GM12878 (cell line): ENCODE data around the gene DICER1. TPM values are rescaled to one million over a fixed set of nuclear protein-coding genes. Genes with fewer than 3 reads are reported as not detected.
A peak's percentile ranks its signal among the peaks of the same experiment; 100 is the strongest.

Source experiments
- ATAC-seq: fragments of 200-7000 bp; cut with Tn5 transposase; 3 replicates; pipeline ENCODE4 v1.9.1; 2020; ENCODE audit warnings: mild to moderate bottlenecking, moderate library complexity
- BruUV-seq: library from RNA; stranded (reverse); fragments of 400-500 nt; replicated peaks from 2 replicates; lab custom pipeline; 2021; lab: Mats Ljungman, UMichigan
- CTCF ChIA-PET: fragments of 300-600 bp; sonication (Branson Sonifier 250); formaldehyde crosslinking; extraction: SDS; loops from one replicate; lab custom pipeline; 2021; ENCODE audit warnings: inconsistent platforms; lab: Yijun Ruan, JAX
- POLR2A ChIA-PET: fragments of 350-600 bp; formaldehyde crosslinking; extraction: SDS; loops from one replicate; lab custom pipeline; 2021; ENCODE audit warnings: inconsistent platforms; lab: Charles Lee
- RAD21 ChIA-PET: fragments of 300-600 bp; sonication (Branson Sonifier 250); formaldehyde crosslinking; loops from one replicate; lab custom pipeline; 2023; ENCODE audit warnings: antibody characterized with exemption; ENCODE audit not compliant: unreplicated experiment; lab: Charles Lee
- SMC1A ChIA-PET: fragments of 300-600 bp; sonication (Branson Sonifier 250); formaldehyde crosslinking; loops from one replicate; lab custom pipeline; 2023; ENCODE audit not compliant: unreplicated experiment, uncharacterized antibody; lab: Charles Lee
- DNase-seq: peaks from one replicate; pipeline ENCODE4 v3.0.0-alpha.2; 2011; ENCODE audit warnings: low read depth, low spot score
- FAIRE-seq: peaks from 3 replicates; lab custom pipeline; 2011; peaks lifted over from hg19 to GRCh38; lab: Jason Lieb, UNC
- H2AFZ ChIP-seq: 2 replicates; pipeline ENCODE4 v1.6.0; 2011; ENCODE audit warnings: low read depth, low read length, control low read depth; ENCODE audit not compliant: control insufficient read depth
- H3K27ac ChIP-seq: 2 replicates; pipeline ENCODE4 v1.5.1; 2011; ENCODE audit warnings: control low read depth; ENCODE audit not compliant: control insufficient read depth, insufficient read depth
- H3K27me3 ChIP-seq, 2 experiments: replicated peaks in 1 of 2; 2 replicates each; pipeline versions ENCODE4 v1.6.0 to v1.6.1; 2011; ENCODE audit warnings: low read length in 1 of 2; ENCODE audit not compliant: control insufficient read depth in 2 of 2, insufficient read depth in 2 of 2
- H3K36me3 ChIP-seq, 2 experiments: 2 replicates each; pipeline ENCODE4 v1.5.1; 2011; ENCODE audit warnings: low read length in 1 of 2; ENCODE audit not compliant: control insufficient read depth in 2 of 2, insufficient read depth in 2 of 2
- H3K4me1 ChIP-seq: 2 replicates; pipeline ENCODE4 v1.6.1; 2011; ENCODE audit warnings: mild to moderate bottlenecking, low read length, moderate library complexity, mixed read lengths; ENCODE audit not compliant: control insufficient read depth, insufficient read depth
- H3K4me2 ChIP-seq: 2 replicates; pipeline ENCODE4 v1.6.0; 2011; ENCODE audit warnings: control low read depth; ENCODE audit not compliant: control insufficient read depth, insufficient read depth
- H3K4me3 ChIP-seq: fragments of 200-600 bp; sonication (generic); 2 replicates; pipeline ENCODE4 v1.5.1; 2016
- H3K79me2 ChIP-seq: 2 replicates; pipeline ENCODE4 v1.6.0; 2011; ENCODE audit warnings: low read length; ENCODE audit not compliant: control insufficient read depth, insufficient read depth
- H3K9ac ChIP-seq: 2 replicates; pipeline ENCODE4 v1.8.0; 2011; ENCODE audit warnings: low read length, control low read depth, mixed read lengths; ENCODE audit not compliant: control insufficient read depth, insufficient read depth
- H3K9me3 ChIP-seq: replicated peaks from 3 replicates; pipeline ENCODE4 v1.5.1; 2011; ENCODE audit warnings: mild to moderate bottlenecking, low read length; ENCODE audit not compliant: control insufficient read depth, insufficient read depth
- H4K20me1 ChIP-seq: 2 replicates; pipeline ENCODE4 v1.6.0; 2011; ENCODE audit not compliant: control insufficient read depth, insufficient read depth
- BHLHE40 ChIP-seq, 2 experiments: fragments of 450-650 bp in 1 of 2; IDR thresholded peaks; 2 replicates each; pipeline ENCODE4 v1.6.1; 2011 to 2017; ENCODE audit warnings: low read depth in 2 of 2, borderline replicate concordance in 1 of 2, improper control_type of control experiment in 1 of 2, low read length in 1 of 2, mild to moderate bottlenecking in 1 of 2
- CBFB ChIP-seq: IDR thresholded peaks from 2 replicates; pipeline ENCODE4 v1.6.1; 2016; ENCODE audit warnings: antibody characterized with exemption, low read depth
- FOS ChIP-seq: IDR thresholded peaks from 3 replicates; pipeline ENCODE4 v1.6.1; 2011; ENCODE audit warnings: borderline replicate concordance; ENCODE audit not compliant: insufficient read length; ENCODE audit errors: extremely low read depth
- MTA2 ChIP-seq: fragments of 450-650 bp; IDR thresholded peaks from 2 replicates; pipeline ENCODE4 v1.6.1; 2016; ENCODE audit warnings: low read depth, mild to moderate bottlenecking, moderate library complexity
- MYC ChIP-seq: IDR thresholded peaks from 2 replicates; pipeline ENCODE4 v1.6.1; 2011; ENCODE audit warnings: mild to moderate bottlenecking, low read length, moderate library complexity, inconsistent platforms; ENCODE audit not compliant: insufficient read depth, insufficient replicate concordance, insufficient read length, severe bottlenecking
- RUNX3 ChIP-seq: IDR thresholded peaks from 2 replicates; pipeline ENCODE4 v1.6.1; 2012; ENCODE audit warnings: low read length, inconsistent platforms
- SMAD5 ChIP-seq: IDR thresholded peaks from 2 replicates; pipeline ENCODE4 v1.6.1; 2016; ENCODE audit warnings: antibody characterized with exemption, low read depth
- ZNF274 ChIP-seq: IDR thresholded peaks from one replicate; pipeline ENCODE4 v1.8.0; 2011; ENCODE audit not compliant: insufficient read length, insufficient read depth
- WGBS: methylation state at CpG from one replicate; pipeline ENCODE4 v1.1.6; 2016; ENCODE audit warnings: low lambda C conversion rate; ENCODE audit not compliant: insufficient replicate concordance, insufficient coverage; ENCODE audit errors: missing lambda C conversion rate; 5-methylcytosine and 5-hydroxymethylcytosine counted together
- in situ Hi-C: fragments of 300-500 bp; cut with MboI; formaldehyde crosslinking; loops from 9 replicates; pipeline ENCODE4 v1.14.3; 2018; ENCODE audit warnings: mixed read lengths
- intact Hi-C: fragments of 100-400 bp; cut with micrococcal nuclease; formaldehyde crosslinking; loops from one replicate; pipeline ENCODE4 v1.14.2; 2022; ENCODE audit not compliant: unreplicated experiment
- polyA plus RNA-seq, 11 experiments: library from polyadenylated mRNA; depleted of rRNA in 4 of 11; unstranded in 6 of 11; stranded (reverse) in 5 of 11; fragments of >200 nt; fragmentation: Nextera tagmentation in 4 of 11; fragmentation: Illumina TruSeq in 1 of 11; extraction: Ambion mirVana in 4 of 11; extraction: Trizol in 1 of 11; gene quantifications; 1 replicate in 1 of 11; 2 replicates in 10 of 11; pipeline versions ENCODE4 v1.2.1 to v1.2.3, GENCODE V29; 2011 to 2016; ENCODE audit warnings: inconsistent platforms in 2 of 11, missing spikeins in 2 of 11, low read depth in 1 of 11
- total RNA-seq, 4 experiments: library from RNA; depleted of rRNA in 3 of 4; stranded (reverse); fragments of >200 nt in 3 of 4; fragmentation: Illumina TruSeq in 1 of 4; extraction: Trizol in 1 of 4; gene quantifications; 2 replicates each; pipeline versions ENCODE4 v1.2.1 to v1.2.3, GENCODE V29; 2013 to 2021
- TF ChIP-seq, protein P1 (sequence below): fragments of 450-650 bp; formaldehyde crosslinking; IDR thresholded peaks from 2 replicates; pipeline ENCODE4 v1.4.0; 2020; ENCODE audit warnings: mild to moderate bottlenecking, moderate library complexity

Gene DICER1
- total and polyA plus RNA-seq, 10 of the 15 experiments (the other 5 are each of a cell fraction or from before 2014, with no cell fraction given): 6.8 to 70.8 (median 37.1) TPM

DNA sequence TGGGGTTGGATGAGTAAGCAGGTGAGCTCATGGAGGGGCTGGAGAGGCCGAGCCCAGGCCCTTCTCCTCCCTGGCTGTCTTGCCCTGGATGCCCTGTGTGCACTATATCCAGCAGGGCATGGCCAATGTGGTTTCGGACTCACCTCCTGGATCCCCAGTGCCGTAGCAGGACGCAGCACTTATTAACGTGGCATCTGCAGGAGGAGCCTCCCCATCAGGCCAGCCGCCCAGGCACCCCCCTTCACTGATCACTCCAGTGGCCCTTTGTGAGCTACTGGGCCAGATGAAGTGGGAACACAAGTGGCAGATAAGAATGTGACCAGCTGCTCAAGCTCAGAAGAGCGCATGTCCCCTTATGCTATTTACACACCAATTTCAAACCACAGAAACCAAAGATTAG, 43.1 kb upstream of the DICER1 start:
- TF ChIP-seq FOS: no peak
- TF ChIP-seq SMAD5: no peak
- TF ChIP-seq CBFB: no peak
- no peak for DNase-seq
- H2AFZ ChIP-seq: no peak overlapping the region
- no peaks in the 10 kb centered on the region for H3K79me2 ChIP-seq
- H3K9ac ChIP-seq: no peak overlapping the region
- peak; percentile 39 for ATAC-seq
- ChIA-PET POLR2A (interaction anchor here (0.6 to 1.0 kb wide), 2 partner anchors 40 to 43 kb away, joined by 3 read pairs; partner anchors contain the start of gene DICER1), SMC1A (interaction anchor here (4.5 kb wide), 1 partner anchor 16 kb away, joined by 15 read pairs; no protein-coding TSS in a partner anchor), CTCF (interaction anchor here (0.6 kb wide), 1 partner anchor 65 kb away, joined by 3 read pairs; no protein-coding TSS in a partner anchor), RAD21 (no interaction called here)
- no TSS peak for BruUV-seq
- no peaks in the 10 kb centered on the region for H3K4me1 ChIP-seq
- no peaks in the 10 kb centered on the region for H4K20me1 ChIP-seq
- H3K9me3 ChIP-seq: peaks cover 2% of the 10 kb centered on the region; the same call in 2 of the 3 replicates
- 32% methylated on average over 7 of the region's 7 CpGs for WGBS
- in situ Hi-C loops: no loop called here
- no peaks in the 10 kb centered on the region for H3K27me3 ChIP-seq
- intact Hi-C loops: no loop called here
- no peak for FAIRE-seq
- H3K4me2 ChIP-seq: no peak overlapping the region
- H3K4me3 ChIP-seq: no peak overlapping the region
- peaks cover 0 to 6% of the 10 kb centered on the region in 2 experiments; a peak in 2 of 4 replicates for H3K36me3 ChIP-seq
- H3K27ac ChIP-seq: no peak overlapping the region

DNA sequence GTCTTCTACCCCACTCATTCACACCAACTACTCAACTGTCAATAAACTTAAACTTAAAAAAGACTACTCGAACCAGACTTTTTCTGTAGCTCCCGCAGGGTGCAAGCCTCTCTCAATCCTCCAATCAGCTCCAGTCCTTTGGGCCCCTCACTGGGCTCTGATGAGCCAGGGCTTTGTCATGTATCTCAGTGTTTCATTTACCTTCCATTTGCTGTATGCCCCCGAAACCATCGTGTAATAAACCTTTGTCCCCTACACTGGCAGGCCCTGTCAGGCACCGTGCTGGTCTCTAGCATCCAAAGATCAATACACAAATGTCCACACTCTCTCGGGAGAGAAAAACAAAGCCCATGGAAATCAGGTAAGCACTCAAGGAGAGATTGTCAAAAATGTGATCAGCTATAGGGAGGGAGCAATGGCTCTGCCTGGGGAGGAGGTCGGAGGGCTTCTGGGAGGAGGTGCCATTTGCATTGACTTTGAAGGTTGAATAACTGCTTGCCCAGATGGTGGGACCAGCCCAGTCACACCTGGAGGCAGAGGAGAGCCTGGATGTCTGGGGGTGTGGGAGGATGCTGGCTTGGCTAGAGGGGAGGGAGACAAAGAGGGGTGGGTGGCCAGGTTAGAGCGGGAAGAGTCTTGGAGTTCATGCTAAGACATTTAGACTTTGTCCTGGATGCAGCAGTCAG, 42.1 kb upstream of the DICER1 start:
- BruUV-seq: no TSS peak
- Histone ChIP-seq H3K27ac (no peak overlapping the region), H3K9ac (no peak overlapping the region), H3K79me2 (no peaks in the 10 kb centered on the region), H3K4me3 (no peak overlapping the region), H3K27me3 (no peaks in the 10 kb centered on the region), H3K4me1 (no peaks in the 10 kb centered on the region), H3K4me2 (no peak overlapping the region), H3K9me3 (no peaks in the 10 kb centered on the region; the same call in 1 of the 3 replicates), H3K36me3 (peaks cover 0 to 6% of the 10 kb centered on the region in 2 experiments; a peak in 2 of 4 replicates), H2AFZ (no peak overlapping the region), H4K20me1 (no peaks in the 10 kb centered on the region)
- RAD21 ChIA-PET: no interaction called here
- no peak for TF ChIP-seq MYC
- TF ChIP-seq BHLHE40 (IDR thresholded peaks at IDR 0.05; ENCODE audit: borderline replicate concordance in 1 of 2, low read depth in 2 of 2, low read length in 1 of 2): no peak
- TF ChIP-seq MTA2: no peak
- TF ChIP-seq, protein P1, sequence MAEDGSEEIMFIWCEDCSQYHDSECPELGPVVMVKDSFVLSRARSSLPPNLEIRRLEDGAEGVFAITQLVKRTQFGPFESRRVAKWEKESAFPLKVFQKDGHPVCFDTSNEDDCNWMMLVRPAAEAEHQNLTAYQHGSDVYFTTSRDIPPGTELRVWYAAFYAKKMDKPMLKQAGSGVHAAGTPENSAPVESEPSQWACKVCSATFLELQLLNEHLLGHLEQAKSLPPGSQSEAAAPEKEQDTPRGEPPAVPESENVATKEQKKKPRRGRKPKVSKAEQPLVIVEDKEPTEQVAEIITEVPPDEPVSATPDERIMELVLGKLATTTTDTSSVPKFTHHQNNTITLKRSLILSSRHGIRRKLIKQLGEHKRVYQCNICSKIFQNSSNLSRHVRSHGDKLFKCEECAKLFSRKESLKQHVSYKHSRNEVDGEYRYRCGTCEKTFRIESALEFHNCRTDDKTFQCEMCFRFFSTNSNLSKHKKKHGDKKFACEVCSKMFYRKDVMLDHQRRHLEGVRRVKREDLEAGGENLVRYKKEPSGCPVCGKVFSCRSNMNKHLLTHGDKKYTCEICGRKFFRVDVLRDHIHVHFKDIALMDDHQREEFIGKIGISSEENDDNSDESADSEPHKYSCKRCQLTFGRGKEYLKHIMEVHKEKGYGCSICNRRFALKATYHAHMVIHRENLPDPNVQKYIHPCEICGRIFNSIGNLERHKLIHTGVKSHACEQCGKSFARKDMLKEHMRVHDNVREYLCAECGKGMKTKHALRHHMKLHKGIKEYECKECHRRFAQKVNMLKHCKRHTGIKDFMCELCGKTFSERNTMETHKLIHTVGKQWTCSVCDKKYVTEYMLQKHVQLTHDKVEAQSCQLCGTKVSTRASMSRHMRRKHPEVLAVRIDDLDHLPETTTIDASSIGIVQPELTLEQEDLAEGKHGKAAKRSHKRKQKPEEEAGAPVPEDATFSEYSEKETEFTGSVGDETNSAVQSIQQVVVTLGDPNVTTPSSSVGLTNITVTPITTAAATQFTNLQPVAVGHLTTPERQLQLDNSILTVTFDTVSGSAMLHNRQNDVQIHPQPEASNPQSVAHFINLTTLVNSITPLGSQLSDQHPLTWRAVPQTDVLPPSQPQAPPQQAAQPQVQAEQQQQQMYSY (CRISPR knock-in tag): no peak
- TF ChIP-seq RUNX3: no peak
- no peak for TF ChIP-seq ZNF274
- intact Hi-C loops (no loop called here), in situ Hi-C loops (loop anchor here (10.0 kb wide), 1 partner anchor 515 kb away; no protein-coding TSS in a partner anchor)
- ATAC-seq (no peak), FAIRE-seq (no peak), DNase-seq (no peak)
- POLR2A ChIA-PET: no interaction called here
- CTCF ChIA-PET: interaction anchor here (0.7 to 1.4 kb wide), 2 partner anchors 162 to 1008 kb away, joined by 3 read pairs; no protein-coding TSS in a partner anchor
- WGBS: 75% methylated on average over 8 of the region's 8 CpGs
- SMC1A ChIA-PET: interaction anchor here (4.5 kb wide), 1 partner anchor 15 kb away, joined by 15 read pairs; no protein-coding TSS in a partner anchor
